AG04450 (cell line): Measurements from ENCODE around the gene ARL3. TPM values are rescaled to one million over a fixed set of nuclear protein-coding genes. Genes with fewer than 3 reads are reported as not detected.
"Not testable (repeated sequence)": the region's sequence is repeated elsewhere in the genome, so short reads cannot be mapped to it uniquely, and the experiment has no call there.

Experiments used
- CTCF ChIA-PET: fragments of 300-600, 350-600 bp; formaldehyde crosslinking; extraction: SDS; loops from one replicate; lab custom pipeline; 2022; ENCODE audit warnings: antibody characterized with exemption, inconsistent platforms; lab: Charles Lee
- POLR2A ChIA-PET: fragments of 350-600 bp; formaldehyde crosslinking; extraction: SDS; loops from one replicate; lab custom pipeline; 2021; ENCODE audit warnings: antibody characterized with exemption, inconsistent platforms; lab: Yijun Ruan, JAX
- DNase-seq: peaks from one replicate; pipeline ENCODE4 v3.0.0-alpha.2; 2011; ENCODE audit warnings: low read depth, low spot score
- H3K27ac ChIP-seq: one replicate; pipeline ENCODE4 v1.5.1; 2012; ENCODE audit warnings: low read depth, low read length, control low read depth
- H3K27me3 ChIP-seq: one replicate; pipeline ENCODE4 v1.6.0; 2012; ENCODE audit warnings: low read length; ENCODE audit not compliant: control insufficient read depth, insufficient read depth
- H3K4me3 ChIP-seq: 2 replicates; pipeline ENCODE4 v1.5.1; 2011; ENCODE audit warnings: mild to moderate bottlenecking, low read depth, low read length, control low read depth
- H3K9me3 ChIP-seq: 2 replicates; pipeline ENCODE4 v1.5.1; 2012; ENCODE audit warnings: low read length; ENCODE audit not compliant: control insufficient read depth, insufficient read depth
- polyA plus RNA-seq: library from polyadenylated mRNA; depleted of rRNA; stranded (reverse); fragments of >200 nt; gene quantifications from 2 replicates; pipeline ENCODE4 v1.2.3, GENCODE V29; 2011
- TF ChIP-seq, protein P1 (sequence below): IDR thresholded peaks from 2 replicates; pipeline ENCODE4 v1.5.1; 2011; ENCODE audit warnings: low read depth, low read length, control low read depth, inconsistent platforms

ARL3 gene
- polyA plus RNA-seq, 1 experiment = 19.2 TPM

DNA sequence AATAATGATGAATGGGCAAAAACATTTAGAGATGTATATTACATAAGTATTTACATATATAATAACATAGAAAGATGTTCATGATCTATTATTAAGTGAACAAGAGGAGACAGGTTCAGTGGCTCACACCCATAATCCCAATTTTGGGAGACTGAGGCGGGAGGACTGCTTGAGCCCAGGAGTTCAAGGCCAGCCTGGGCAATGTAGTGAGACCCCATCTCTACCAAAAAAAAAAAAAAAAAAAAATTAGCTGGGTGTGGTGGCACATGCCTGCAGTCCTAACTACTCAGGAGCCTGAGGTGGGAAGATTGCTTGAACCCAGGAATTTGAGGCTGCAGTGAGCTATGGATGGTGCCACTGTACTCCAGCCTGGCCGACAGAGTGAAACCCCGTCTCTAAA is 12.4 kb downstream of the ARL3 start:
- no peak overlapping the region for H3K27ac ChIP-seq
- H3K4me3 ChIP-seq = no peak overlapping the region
- no peaks in the 10 kb centered on the region for H3K27me3 ChIP-seq
- ChIA-PET CTCF (interaction anchor here (1.2 to 3.4 kb wide), 3 partner anchors 9 to 52 kb away, joined by 3 to 14 read pairs (median 8); no protein-coding TSS in a partner anchor), POLR2A (interaction anchor here (1.0 kb wide), 2 partner anchors 9 to 26 kb away, joined by 3 read pairs; no protein-coding TSS in a partner anchor)
- DNase-seq = no peak
- H3K9me3 ChIP-seq = no peaks in the 10 kb centered on the region
- TF ChIP-seq, protein P1, sequence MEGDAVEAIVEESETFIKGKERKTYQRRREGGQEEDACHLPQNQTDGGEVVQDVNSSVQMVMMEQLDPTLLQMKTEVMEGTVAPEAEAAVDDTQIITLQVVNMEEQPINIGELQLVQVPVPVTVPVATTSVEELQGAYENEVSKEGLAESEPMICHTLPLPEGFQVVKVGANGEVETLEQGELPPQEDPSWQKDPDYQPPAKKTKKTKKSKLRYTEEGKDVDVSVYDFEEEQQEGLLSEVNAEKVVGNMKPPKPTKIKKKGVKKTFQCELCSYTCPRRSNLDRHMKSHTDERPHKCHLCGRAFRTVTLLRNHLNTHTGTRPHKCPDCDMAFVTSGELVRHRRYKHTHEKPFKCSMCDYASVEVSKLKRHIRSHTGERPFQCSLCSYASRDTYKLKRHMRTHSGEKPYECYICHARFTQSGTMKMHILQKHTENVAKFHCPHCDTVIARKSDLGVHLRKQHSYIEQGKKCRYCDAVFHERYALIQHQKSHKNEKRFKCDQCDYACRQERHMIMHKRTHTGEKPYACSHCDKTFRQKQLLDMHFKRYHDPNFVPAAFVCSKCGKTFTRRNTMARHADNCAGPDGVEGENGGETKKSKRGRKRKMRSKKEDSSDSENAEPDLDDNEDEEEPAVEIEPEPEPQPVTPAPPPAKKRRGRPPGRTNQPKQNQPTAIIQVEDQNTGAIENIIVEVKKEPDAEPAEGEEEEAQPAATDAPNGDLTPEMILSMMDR = no peak

GRCh38 chr10:102701272-102701671 is 12.9 kb downstream of the ARL3 start:
- TF ChIP-seq, protein P1 = no peak
- ChIA-PET CTCF (interaction anchor here (1.2 to 3.4 kb wide), 3 partner anchors 9 to 52 kb away, joined by 3 to 14 read pairs (median 8); no protein-coding TSS in a partner anchor), POLR2A (interaction anchor here (1.0 kb wide), 2 partner anchors 9 to 26 kb away, joined by 3 read pairs; no protein-coding TSS in a partner anchor)
- H3K4me3 ChIP-seq = no peak overlapping the region
- H3K27ac ChIP-seq = no peak overlapping the region
- DNase-seq = no peak
- no peaks in the 10 kb centered on the region for H3K9me3 ChIP-seq
- H3K27me3 ChIP-seq = no peaks in the 10 kb centered on the region

DNA sequence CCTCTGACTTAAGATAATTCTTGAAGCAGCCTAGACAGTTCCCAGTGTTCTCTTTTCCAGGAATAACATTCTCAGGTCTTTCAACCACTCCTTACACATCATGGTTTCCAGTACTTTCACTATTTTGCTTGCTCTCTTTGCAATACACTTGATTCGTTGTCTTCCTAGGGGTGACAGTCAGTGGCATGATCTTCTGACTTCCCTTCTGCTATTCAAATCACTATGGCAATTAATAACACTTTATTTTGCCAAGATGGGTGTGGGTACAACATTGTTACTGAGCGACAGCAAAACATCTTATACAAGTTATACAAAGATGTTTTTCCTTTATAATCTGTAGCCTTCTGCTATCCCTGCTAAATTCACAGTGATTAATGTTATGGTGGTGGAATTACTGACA is 15.3 kb downstream of the ARL3 start:
- Histone ChIP-seq H3K27me3 (no peaks in the 10 kb centered on the region), H3K4me3 (no peak overlapping the region), H3K9me3 (no peaks in the 10 kb centered on the region), H3K27ac (no peak overlapping the region)
- TF ChIP-seq, protein P1 = no peak
- ChIA-PET POLR2A (no interaction called here), CTCF (interaction anchor here (3.4 kb wide), 1 partner anchor 20 kb away, joined by 14 read pairs; no protein-coding TSS in a partner anchor)
- no peak for DNase-seq

DNA sequence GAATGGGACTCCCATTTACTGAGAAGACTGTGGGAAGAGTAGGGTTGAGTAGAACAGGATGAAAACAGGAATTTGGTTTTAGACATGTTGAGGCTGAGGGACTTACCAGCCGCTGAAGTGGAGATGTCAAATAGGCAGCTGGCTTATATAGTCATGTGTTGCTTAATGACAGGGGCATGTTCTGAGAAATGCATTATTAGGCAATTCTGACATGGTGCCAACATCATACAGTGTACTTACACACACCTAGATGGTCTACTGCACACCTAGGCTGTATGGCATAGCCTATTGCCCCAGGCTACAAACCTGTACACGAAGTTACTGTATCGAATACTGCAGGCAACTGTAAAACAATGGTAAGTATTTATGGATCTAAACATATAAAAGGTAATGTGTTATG is 17.5 kb downstream of the ARL3 start:
- H3K27me3 ChIP-seq = no peaks in the 10 kb centered on the region
- no peak overlapping the region for H3K4me3 ChIP-seq
- no peak overlapping the region for H3K27ac ChIP-seq
- CTCF ChIA-PET = interaction anchor here (0.6 to 0.7 kb wide), 2 partner anchors 24 to 133 kb away, joined by 3 to 6 read pairs; no protein-coding TSS in a partner anchor
- no peak for DNase-seq
- TF ChIP-seq, protein P1 = no peak
- H3K9me3 ChIP-seq = no peaks in the 10 kb centered on the region
- POLR2A ChIA-PET = interaction anchor here (0.9 kb wide), 1 partner anchor 17 kb away, joined by 5 read pairs; the partner anchor contains the start of gene ARL3

DNA sequence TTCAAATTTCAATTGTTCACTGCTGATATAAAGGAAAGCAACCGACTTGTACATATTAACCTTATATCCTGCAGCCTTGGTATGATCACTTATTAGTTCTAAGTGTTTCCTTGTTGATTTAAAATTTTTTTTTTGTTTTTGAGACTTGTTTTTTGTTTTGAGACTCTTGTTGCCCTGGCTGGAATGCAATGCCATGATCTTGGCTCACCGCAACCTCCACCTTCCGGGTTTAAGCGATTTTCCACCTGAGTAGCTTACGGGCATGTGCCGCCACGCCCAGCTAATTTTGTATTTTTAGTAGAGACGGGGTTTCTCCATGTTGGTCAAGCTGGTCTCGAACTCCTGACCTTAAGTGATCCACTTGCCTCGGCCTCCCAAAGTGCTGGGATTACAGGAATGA is 18.8 kb downstream of the ARL3 start:
- CTCF ChIA-PET, POLR2A ChIA-PET, H3K9me3 ChIP-seq: not testable (repeated sequence)

More for the DNA sequence above, 18.8 kb downstream of the ARL3 start:
- not testable (repeated sequence) for H3K27ac ChIP-seq, H3K4me3 ChIP-seq, H3K27me3 ChIP-seq, DNase-seq
